Measurements from ENCODE around the gene NUP188. TPM values are rescaled to one million over a fixed set of nuclear protein-coding genes. Genes with fewer than 3 reads are reported as not detected.

The NUP188 gene
- total RNA-seq (2014; rRNA removed; shearing (Covaris generic)) = 37.0 and 51.6 TPM in 2 replicates

GRCh38 chr9:128947527-128948301 lies at the start of gene NUP188, which contains the start of gene DOLK:
Gene NUP188, plus strand, starts transcription at chr9:128947699. Its CDS starts 21 bp downstream, at chr9:128947720.
Gene DOLK, minus strand, starts transcription at chr9:128947603. Its CDS starts 300 bp downstream, at chr9:128947303.
- DNase-seq (ENCODE audit: low spot score) = peak; percentile 83

- no peak for DNase-seq (ENCODE audit: low spot score)
These were observed 49.1 kb upstream of the NUP188 start for GRCh38 chr9:128898382-128898781.

- no peak for DNase-seq (ENCODE audit: low spot score)
These were observed 48.5 kb upstream of the NUP188 start for GRCh38 chr9:128898845-128899565.

GRCh38 chr9:128899566-128900322 lies 47.8 kb upstream of the NUP188 start:
- DNase-seq (ENCODE audit: low spot score) = no peak

- DNase-seq (ENCODE audit: low spot score) = no peak
These were observed 46.1 kb upstream of the NUP188 start for GRCh38 chr9:128901379-128901778.

GRCh38 chr9:128901822-128902221 lies 45.7 kb upstream of the NUP188 start:
- no peak for DNase-seq (ENCODE audit: low spot score)

- no peak for DNase-seq (ENCODE audit: low spot score)
These were observed 45.0 kb upstream of the NUP188 start for GRCh38 chr9:128902351-128903078.

GRCh38 chr9:128903079-128903461 lies 44.4 kb upstream of the NUP188 start:
- no peak for DNase-seq (ENCODE audit: low spot score)

- no peak for DNase-seq (ENCODE audit: low spot score)
These were observed 43.5 kb upstream of the NUP188 start for GRCh38 chr9:128903871-128904620.

- no peak for DNase-seq (ENCODE audit: low spot score)
These were observed 41.5 kb upstream of the NUP188 start for GRCh38 chr9:128905964-128906363.

GRCh38 chr9:128906741-128907140 lies 40.8 kb upstream of the NUP188 start:
- DNase-seq (ENCODE audit: low spot score) = no peak

- no peak for DNase-seq (ENCODE audit: low spot score)
These were observed 39.1 kb upstream of the NUP188 start for GRCh38 chr9:128908372-128908771.

GRCh38 chr9:128909859-128910258 lies 37.6 kb upstream of the NUP188 start:
- DNase-seq (ENCODE audit: low spot score) = no peak

GRCh38 chr9:128910906-128911305 lies 36.6 kb upstream of the NUP188 start:
- DNase-seq (ENCODE audit: low spot score) = no peak

- peak; percentile 69 for DNase-seq (ENCODE audit: low spot score)
These were observed 35.9 kb upstream of the NUP188 start for GRCh38 chr9:128911529-128912035.

GRCh38 chr9:128912270-128912853 lies 35.1 kb upstream of the NUP188 start:
- DNase-seq (ENCODE audit: low spot score) = peak; percentile 61

GRCh38 chr9:128913048-128913900 lies 34.2 kb upstream of the NUP188 start:
- DNase-seq (ENCODE audit: low spot score) = no peak

GRCh38 chr9:128913995-128914772 lies 33.3 kb upstream of the NUP188 start:
- DNase-seq (ENCODE audit: low spot score) = no peak

Data from H4 (cell line).